Stimulated activated CD4-positive, alpha-beta T cell treated with anti-CD3 and anti-CD28 coated beads, Interleukin-4, amount 100 ng/mL, for 1 hour (primary cell): Measurements from ENCODE around the gene NEIL3.

Source experiments
- DNase-seq: peaks from one replicate; pipeline ENCODE4 v3.0.0-alpha.2; 2020

NEIL3 gene

GRCh38 chr4:177309522-177310371 lies at the start of gene NEIL3:
Gene NEIL3, plus strand, starts transcription at chr4:177309874. Its CDS starts 80 bp downstream, at chr4:177309954.
- DNase-seq = peak; percentile 96

- no peak for DNase-seq
These were observed 45.9 kb upstream of the NEIL3 start for GRCh38 chr4:177263818-177264217.

GRCh38 chr4:177264788-177265422 lies 44.8 kb upstream of the NEIL3 start:
- no peak for DNase-seq

GRCh38 chr4:177265729-177266128 lies 43.9 kb upstream of the NEIL3 start:
- DNase-seq = no peak

- no peak for DNase-seq
These were observed 43.2 kb upstream of the NEIL3 start for GRCh38 chr4:177266506-177266905.

GRCh38 chr4:177267911-177268310 lies 41.8 kb upstream of the NEIL3 start:
- DNase-seq = no peak

- DNase-seq = no peak
These were observed 38.6 kb upstream of the NEIL3 start for GRCh38 chr4:177271091-177271490.

- no peak for DNase-seq
These were observed 37.5 kb upstream of the NEIL3 start for GRCh38 chr4:177271915-177272766.

GRCh38 chr4:177275999-177276398 lies 33.7 kb upstream of the NEIL3 start:
- no peak for DNase-seq

GRCh38 chr4:177281351-177281909 lies 28.2 kb upstream of the NEIL3 start:
- DNase-seq = no peak

- no peak for DNase-seq
These were observed 27.3 kb upstream of the NEIL3 start for GRCh38 chr4:177282284-177282835.

- DNase-seq = no peak
These were observed 26.5 kb upstream of the NEIL3 start for GRCh38 chr4:177283167-177283566.

GRCh38 chr4:177285953-177286352 lies 23.7 kb upstream of the NEIL3 start:
- no peak for DNase-seq

GRCh38 chr4:177287255-177287654 lies 22.4 kb upstream of the NEIL3 start:
- no peak for DNase-seq

- DNase-seq = no peak
These were observed 21.3 kb upstream of the NEIL3 start for GRCh38 chr4:177288335-177288734.

GRCh38 chr4:177290780-177291179 lies 18.9 kb upstream of the NEIL3 start:
- DNase-seq = no peak

GRCh38 chr4:177292171-177292570 lies 17.5 kb upstream of the NEIL3 start:
- DNase-seq = no peak

GRCh38 chr4:177293208-177294033 lies 16.3 kb upstream of the NEIL3 start:
- no peak for DNase-seq

- DNase-seq = no peak
These were observed 11.8 kb upstream of the NEIL3 start for GRCh38 chr4:177297785-177298391.

- DNase-seq = no peak
These were observed 8.5 kb upstream of the NEIL3 start for GRCh38 chr4:177301126-177301639.
